Measurements from ENCODE around the gene SLC22A16.

Gene SLC22A16

GRCh38 chr6:110400208-110400607, 76.2 kb downstream of the SLC22A16 start:
- no peak for DNase-seq (ENCODE audit: low spot score)

GRCh38 chr6:110399219-110400071, 77.0 kb downstream of the SLC22A16 start:
- no peak for DNase-seq (ENCODE audit: low spot score)

DNA sequence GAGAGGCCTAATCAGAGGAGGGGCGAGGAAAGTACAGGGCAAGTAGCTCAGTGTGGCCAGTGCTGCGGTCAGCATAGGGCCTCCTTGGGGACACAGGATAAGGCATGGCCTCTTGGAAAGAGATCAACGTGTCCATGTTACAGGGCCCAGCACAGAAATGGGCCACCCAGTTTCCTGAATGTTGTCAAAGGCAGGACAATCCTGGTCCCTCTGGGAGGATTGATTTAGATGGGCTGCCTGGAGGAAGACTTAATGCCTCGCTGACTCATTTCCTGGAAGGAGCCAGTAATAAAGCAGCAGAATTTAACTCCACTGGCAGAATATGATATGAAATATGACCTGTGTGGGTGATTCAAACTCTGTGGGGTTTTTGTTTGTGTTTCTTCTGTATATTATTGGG, 77.6 kb downstream of the SLC22A16 start:
- no peak for DNase-seq (ENCODE audit: low spot score)

GRCh38 chr6:110395221-110395620, 81.2 kb downstream of the SLC22A16 start:
- DNase-seq (ENCODE audit: low spot score), result peak; percentile 37

DNA sequence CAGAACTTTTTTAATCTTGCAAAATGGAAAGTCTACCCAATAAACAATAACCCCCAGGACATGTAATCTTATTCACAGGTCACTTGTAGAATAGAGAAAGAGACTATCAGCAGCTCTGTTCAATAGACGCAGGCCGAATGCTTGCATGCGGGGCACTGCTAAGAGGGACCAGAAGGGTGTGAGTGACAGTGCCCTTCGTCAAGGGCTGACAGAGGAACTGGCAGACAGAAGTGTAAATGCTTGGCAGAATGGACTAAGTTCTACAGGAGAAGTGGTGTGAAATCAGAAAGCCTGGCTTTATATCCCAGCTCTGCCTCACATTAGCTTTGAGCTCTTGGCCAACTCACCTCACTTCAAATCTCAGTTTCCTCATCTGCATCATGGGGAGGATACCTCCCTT, 82.0 kb downstream of the SLC22A16 start:
- DNase-seq (ENCODE audit: low spot score), result no peak

- no peak for DNase-seq (ENCODE audit: low spot score)
Observed at GRCh38 chr6:110392727-110393126, 83.7 kb downstream of the SLC22A16 start.

DNA sequence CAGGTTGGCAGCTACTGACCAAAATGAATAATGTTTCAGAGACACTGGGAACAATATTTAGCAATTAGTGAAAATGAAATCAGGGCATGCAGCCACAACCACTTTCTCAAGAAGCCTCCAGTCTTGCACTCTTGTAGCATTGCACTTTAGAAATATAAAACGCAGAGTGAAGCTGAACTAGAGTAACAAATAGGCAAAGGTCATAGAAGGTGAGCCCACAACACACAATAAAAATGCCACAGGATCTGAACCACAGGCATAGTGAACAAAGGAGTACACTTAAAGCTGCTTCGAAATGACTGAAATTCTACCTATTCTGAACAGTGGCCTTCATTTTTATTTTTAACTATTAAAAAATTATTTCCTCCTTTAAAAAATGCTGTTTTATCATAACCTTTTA, 86.0 kb downstream of the SLC22A16 start:
- DNase-seq (ENCODE audit: low spot score), result no peak

GRCh38 chr6:110389689-110390382, 86.6 kb downstream of the SLC22A16 start:
- no peak for DNase-seq (ENCODE audit: low spot score)

DNA sequence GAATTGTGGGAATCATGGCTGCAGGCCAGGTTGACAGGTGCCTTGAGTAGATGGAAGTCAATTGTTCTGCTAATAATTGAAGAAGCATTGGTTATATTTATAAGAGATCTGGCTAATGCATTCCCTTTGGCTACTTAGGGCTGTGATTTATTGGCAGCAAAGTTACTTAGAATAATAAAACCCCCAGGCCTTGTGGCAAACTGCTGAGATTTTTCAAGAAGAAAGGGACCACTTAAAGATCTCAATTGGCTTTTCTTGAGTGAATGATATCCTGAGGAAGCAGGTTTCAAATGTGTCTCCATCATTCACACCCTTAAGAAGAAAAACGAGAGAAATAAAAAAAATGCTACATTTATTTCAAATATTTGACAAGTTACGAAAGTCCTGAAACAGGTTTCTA, 88.4 kb downstream of the SLC22A16 start:
- DNase-seq (ENCODE audit: low spot score), result no peak

- no peak for DNase-seq (ENCODE audit: low spot score)
Observed at GRCh38 chr6:110385458-110385863, 91.0 kb downstream of the SLC22A16 start.

- DNase-seq (ENCODE audit: low spot score), result no peak
Observed at GRCh38 chr6:110378552-110378951, 97.9 kb downstream of the SLC22A16 start.

Data from globus pallidus (tissue), 1 donor.